HG02840 (cell line): ENCODE data around the gene PEMT.
"Not testable (repeated sequence)": the region's sequence is repeated elsewhere in the genome, so short reads cannot be mapped to it uniquely, and the experiment has no call there.

Experiments
- ATAC-seq: cut with Tn5 transposase; IDR thresholded peaks from one replicate; pipeline ENCODE4 v1.9.1; 2021; ENCODE audit warnings: mild to moderate bottlenecking, moderate library complexity, moderate number of reproducible peaks; ENCODE audit not compliant: unreplicated experiment, low FRiP score

PEMT gene

DNA sequence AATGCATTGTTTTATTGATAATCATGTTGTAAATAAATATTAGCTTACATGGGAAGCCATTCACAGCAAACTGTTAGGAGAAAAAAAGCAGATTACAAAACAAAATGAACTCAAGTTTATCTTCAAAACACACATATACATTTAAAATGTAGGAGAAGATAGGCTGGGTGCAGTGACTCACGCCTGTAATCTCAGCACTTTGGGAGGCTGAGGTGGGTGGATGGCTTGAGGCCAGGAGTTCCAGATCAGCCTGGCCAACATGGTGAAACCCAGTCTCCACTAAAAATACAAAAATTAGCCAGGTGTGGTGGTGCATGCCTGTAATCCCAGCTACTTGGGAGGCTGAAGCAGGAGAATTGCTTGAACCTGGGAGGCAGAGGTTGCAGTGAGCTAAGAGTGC is 125.6 kb downstream of the PEMT start:
- not testable (repeated sequence) for ATAC-seq

DNA sequence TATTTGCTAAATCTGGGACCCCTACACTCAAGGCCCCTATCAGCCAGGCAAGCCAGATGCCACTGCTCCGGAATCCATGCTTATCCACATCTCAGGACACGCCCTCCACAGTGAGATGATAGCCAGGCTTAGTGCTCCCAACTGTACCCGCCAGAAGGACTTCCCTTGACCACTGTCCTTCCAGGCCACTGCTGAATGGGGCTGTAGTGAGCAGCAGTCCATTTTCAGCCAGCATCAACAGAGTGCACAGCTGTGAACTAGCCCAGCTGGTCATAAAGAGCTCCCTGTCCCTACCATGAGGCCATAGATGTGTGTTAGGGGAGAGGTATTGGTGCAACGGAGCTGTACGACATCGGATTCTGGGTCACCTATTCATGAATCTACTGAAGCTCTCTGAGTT is 127.7 kb downstream of the PEMT start:
- ATAC-seq: no peak

DNA sequence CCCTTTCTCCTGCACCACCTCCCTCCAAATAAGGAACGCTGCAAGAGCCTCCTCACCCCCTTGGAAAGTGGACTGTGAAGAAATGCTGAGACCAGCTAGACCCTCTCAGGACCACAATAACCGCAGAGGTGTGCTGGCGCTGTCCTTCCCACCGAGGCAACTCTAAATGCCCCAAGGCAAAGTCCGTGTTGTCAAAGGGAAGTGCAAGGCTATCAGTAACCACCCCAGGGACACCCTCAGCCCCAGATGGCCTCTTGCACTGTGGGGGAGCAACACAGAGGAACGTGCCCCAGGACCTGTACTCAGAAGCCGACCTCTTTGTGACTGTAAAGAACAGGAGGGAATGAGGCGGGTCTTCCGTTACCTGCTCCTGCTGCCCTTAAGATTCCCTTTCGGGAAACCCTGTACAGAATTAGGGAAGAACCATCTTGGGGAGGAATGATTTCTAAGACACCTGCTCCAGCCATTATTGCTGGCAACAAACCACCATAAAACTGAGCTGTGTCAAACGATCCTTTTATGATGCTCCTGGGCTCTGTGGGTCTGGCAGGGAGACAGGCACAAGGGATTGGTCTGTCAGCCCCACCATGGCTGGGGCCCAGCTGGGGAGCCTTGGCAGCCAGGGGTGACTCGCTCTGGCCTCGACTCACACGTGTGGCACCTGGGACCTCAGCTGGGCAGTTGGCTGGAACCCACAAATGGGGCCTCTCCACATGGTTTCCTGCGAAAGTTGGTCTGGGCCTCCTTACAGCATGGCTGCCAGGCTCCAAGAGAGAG is 129.3 kb downstream of the PEMT start:
- ATAC-seq: no peak

DNA sequence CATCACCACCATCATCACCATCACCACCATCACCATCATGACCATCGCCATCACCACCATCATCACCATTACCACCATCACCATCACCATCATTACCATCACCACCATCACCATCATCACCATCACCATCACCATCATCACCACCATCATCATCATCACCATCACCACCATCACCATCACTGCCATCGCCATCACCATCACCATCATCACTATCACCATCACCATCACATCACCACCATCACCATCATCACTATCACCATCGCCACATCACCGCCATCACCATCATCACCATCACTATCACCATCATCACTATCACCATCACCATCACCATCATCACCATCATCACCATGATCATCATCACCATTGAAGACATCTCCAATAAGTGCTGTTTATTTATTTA is 131.5 kb downstream of the PEMT start:
- no peak for ATAC-seq

- ATAC-seq: no peak
These were observed 133.8 kb downstream of the PEMT start for GRCh38 chr17:17457680-17458079.

- ATAC-seq: no peak
These were observed 135.3 kb downstream of the PEMT start for GRCh38 chr17:17456251-17456650.
